ENCODE data around the gene MED15. TPM values are rescaled to one million over a fixed set of nuclear protein-coding genes. Genes with fewer than 3 reads are reported as not detected.
A peak's percentile ranks its signal among the peaks of the same experiment; 100 is the strongest.

The MED15 gene
- total RNA-seq, 1 donor from 2014 or later: 20.5 TPM

DNA sequence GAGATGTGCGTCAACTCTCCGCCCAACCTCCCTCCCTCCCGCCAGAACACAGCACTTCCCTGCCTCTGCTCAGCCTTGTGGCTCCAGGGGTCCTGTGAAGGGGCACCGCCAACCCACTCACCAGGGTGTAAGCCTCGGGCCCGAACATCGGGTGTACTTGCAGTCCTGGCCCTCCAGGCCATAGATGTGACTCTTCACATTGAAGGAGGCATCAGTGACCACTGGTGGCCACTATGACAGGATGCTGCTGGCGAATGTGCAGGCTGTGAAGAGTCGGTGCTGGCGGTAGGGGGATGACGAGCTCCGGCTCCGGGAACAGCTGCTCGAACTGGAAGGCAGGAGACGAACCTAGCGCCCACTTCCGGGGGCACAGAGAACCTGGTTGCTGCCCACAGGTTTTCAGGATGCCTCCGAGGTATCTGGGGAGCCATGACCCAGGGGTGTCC is 97.4 kb downstream of the MED15 start:
- DNase-seq (ENCODE audit: low read depth) (no peak), FAIRE-seq (no peak)
- TF ChIP-seq CTCF (IDR thresholded peaks at IDR 0.05; ENCODE audit: insufficient read depth, low read length, severe bottlenecking): no peak
- Histone ChIP-seq H3K36me3 (ENCODE audit: control insufficient read depth, insufficient read depth, low read length) (no peaks in the 10 kb centered on the region), H3K27me3 (ENCODE audit: control insufficient read depth, insufficient read depth, low read length) (no peaks in the 10 kb centered on the region), H3K4me3 (ENCODE audit: low read depth, low read length) (no peak overlapping the region)

DNA sequence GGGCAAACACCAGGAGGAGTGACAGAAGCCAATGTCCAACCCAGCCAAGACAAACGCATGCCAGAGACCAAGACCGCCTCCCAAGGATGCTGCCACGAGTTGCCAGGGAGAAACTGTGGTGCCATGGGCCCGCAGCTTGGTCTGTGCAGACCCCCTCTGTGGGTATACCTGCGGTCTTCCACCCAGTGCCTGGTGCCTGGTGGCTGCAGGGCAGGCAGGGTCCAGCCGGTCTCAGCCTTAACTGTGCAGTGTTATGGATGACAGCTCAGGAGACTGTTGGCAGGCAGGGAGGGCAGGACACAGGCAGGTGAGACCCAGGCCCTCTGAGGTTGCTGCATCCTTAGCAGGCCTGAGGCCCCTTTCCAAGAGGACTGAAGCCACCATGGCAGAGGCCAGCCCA is 97.9 kb downstream of the MED15 start:
- no peak overlapping the region for H3K4me3 ChIP-seq (ENCODE audit: low read depth, low read length)
- DNase-seq (ENCODE audit: low read depth) (no peak), FAIRE-seq (no peak)
- no peaks in the 10 kb centered on the region for H3K27me3 ChIP-seq (ENCODE audit: control insufficient read depth, insufficient read depth, low read length)
- TF ChIP-seq CTCF (IDR thresholded peaks at IDR 0.05; ENCODE audit: insufficient read depth, low read length, severe bottlenecking): no peak
- no peaks in the 10 kb centered on the region for H3K36me3 ChIP-seq (ENCODE audit: control insufficient read depth, insufficient read depth, low read length)

- Histone ChIP-seq H3K36me3 (ENCODE audit: control insufficient read depth, insufficient read depth, low read length) (no peaks in the 10 kb centered on the region), H3K4me3 (ENCODE audit: low read depth, low read length) (no peak overlapping the region), H3K27me3 (ENCODE audit: control insufficient read depth, insufficient read depth, low read length) (no peaks in the 10 kb centered on the region)
- no peak for FAIRE-seq
- TF ChIP-seq CTCF (IDR thresholded peaks at IDR 0.05; ENCODE audit: insufficient read depth, low read length, severe bottlenecking): peak; percentile 97
- peak; percentile 82 for DNase-seq (ENCODE audit: low read depth)
These were observed 98.8 kb downstream of the MED15 start for GRCh38 chr22:20606041-20606783.

- Histone ChIP-seq H3K27me3 (ENCODE audit: control insufficient read depth, insufficient read depth, low read length) (no peaks in the 10 kb centered on the region), H3K4me3 (ENCODE audit: low read depth, low read length) (no peak overlapping the region), H3K36me3 (ENCODE audit: control insufficient read depth, insufficient read depth, low read length) (no peaks in the 10 kb centered on the region)
- FAIRE-seq: no peak
- no peak for TF ChIP-seq CTCF (IDR thresholded peaks at IDR 0.05; ENCODE audit: insufficient read depth, low read length, severe bottlenecking)
- DNase-seq (ENCODE audit: low read depth): no peak
These were observed 99.3 kb downstream of the MED15 start for GRCh38 chr22:20606784-20607128.

- H3K27me3 ChIP-seq (ENCODE audit: control insufficient read depth, insufficient read depth, low read length): no peaks in the 10 kb centered on the region
- H3K36me3 ChIP-seq (ENCODE audit: control insufficient read depth, insufficient read depth, low read length): no peaks in the 10 kb centered on the region
- FAIRE-seq (no peak), DNase-seq (ENCODE audit: low read depth) (no peak)
- no peak for TF ChIP-seq CTCF (IDR thresholded peaks at IDR 0.05; ENCODE audit: insufficient read depth, low read length, severe bottlenecking)
- no peak overlapping the region for H3K4me3 ChIP-seq (ENCODE audit: low read depth, low read length)
These were observed 99.9 kb downstream of the MED15 start for GRCh38 chr22:20607157-20607907.

Data from bronchial epithelial cell (primary cell).